ENCODE measurements around the gene ITGB8. TPM values are rescaled to one million over a fixed set of nuclear protein-coding genes. Genes with fewer than 3 reads are reported as not detected.

The ITGB8 gene
- total and polyA plus RNA-seq, 12 donors: 0.46 to 10.7 (median 2.5) TPM

GRCh38 chr7:20447021-20447650 is 116.4 kb downstream of the ITGB8 start:
- no peaks in the 10 kb centered on the region for H3K36me3 ChIP-seq
- TF ChIP-seq CTCF (IDR thresholded peaks at IDR 0.05): no peak
- H3K27me3 ChIP-seq: no peaks in the 10 kb centered on the region
- no peak overlapping the region for H3K4me3 ChIP-seq
- peaks cover 0 to 3% (median 0%) of the 10 kb centered on the region in 9 donors for H3K4me1 ChIP-seq
- H3K9me3 ChIP-seq: peaks cover 0 to 13% (median 4%) of the 10 kb centered on the region in 11 donors
- no peak overlapping the region for H3K27ac ChIP-seq
- intact Hi-C loops (cut with DNase I): no loop called here
- DNase-seq (no peak), ATAC-seq (no peak)
- WGBS, 2 donors: 38 to 41% methylated on average over 2 of the region's 2 CpGs

GRCh38 chr7:20449176-20449575 is 118.5 kb downstream of the ITGB8 start:
- intact Hi-C loops (cut with DNase I): no loop called here
- Histone ChIP-seq H3K27me3 (no peaks in the 10 kb centered on the region), H3K36me3 (no peaks in the 10 kb centered on the region), H3K4me3 (no peak overlapping the region), H3K4me1 (peaks cover 0 to 3% (median 0%) of the 10 kb centered on the region in 9 donors), H3K27ac (no peak overlapping the region), H3K9me3 (peaks cover 0 to 13% (median 4%) of the 10 kb centered on the region in 11 donors)
- no peak for TF ChIP-seq CTCF (IDR thresholded peaks at IDR 0.05)
- DNase-seq: no peak
- WGBS, 2 donors: 59 to 61% methylated on average over 3 of the region's 3 CpGs
- no peak for ATAC-seq

- H3K4me3 ChIP-seq: no peak overlapping the region
- no peaks in the 10 kb centered on the region for H3K27me3 ChIP-seq
- no peak for TF ChIP-seq CTCF (IDR thresholded peaks at IDR 0.05)
- H3K36me3 ChIP-seq: no peaks in the 10 kb centered on the region
- intact Hi-C loops (cut with DNase I): no loop called here
- peaks cover 0 to 3% (median 0%) of the 10 kb centered on the region in 9 donors for H3K4me1 ChIP-seq
- DNase-seq (no peak), ATAC-seq (no peak)
- H3K27ac ChIP-seq: peak overlapping the region in 1 of 10 donors; percentile 64
- H3K9me3 ChIP-seq: peaks cover 0 to under 1% (median 0%) of the 10 kb centered on the region in 11 donors
- WGBS, 2 donors: 77 to 80% methylated on average over 2 of the region's 2 CpGs
These were observed 119.8 kb downstream of the ITGB8 start for GRCh38 chr7:20450536-20450935.

- no peak overlapping the region for H3K27ac ChIP-seq
- DNase-seq (no peak), ATAC-seq (no peak)
- no peak for TF ChIP-seq CTCF (IDR thresholded peaks at IDR 0.05)
- H3K36me3 ChIP-seq: no peaks in the 10 kb centered on the region
- intact Hi-C loops (cut with DNase I): no loop called here
- 69 to 79% methylated on average over 4 of the region's 4 CpGs for WGBS, 2 donors
- no peak overlapping the region for H3K4me3 ChIP-seq
- H3K9me3 ChIP-seq: peaks cover 0 to 4% (median 0%) of the 10 kb centered on the region in 11 donors
- H3K4me1 ChIP-seq: peaks cover 0 to 3% (median 0%) of the 10 kb centered on the region in 9 donors
- no peaks in the 10 kb centered on the region for H3K27me3 ChIP-seq
These were observed 123.5 kb downstream of the ITGB8 start for GRCh38 chr7:20454202-20454601.
